Activated CD4-positive, alpha-beta T cell treated with anti-CD3 and anti-CD28 coated beads, Interleukin-2, Interleukin-4, amounts not matched to agents 100 ng/mL and 50 ng/mL, durations not matched to agents 16 hours and 8 hours (primary cell): ENCODE results near the gene RPTOR.

ENCODE experiments used
- DNase-seq: peaks from one replicate; pipeline ENCODE4 v3.0.0-alpha.2; 2020; ENCODE audit warnings: low spot score

The RPTOR gene

GRCh38 chr17:80999536-81000333, 455.1 kb downstream of the RPTOR start:
- DNase-seq, result no peak

GRCh38 chr17:81000334-81000630, 455.6 kb downstream of the RPTOR start:
- no peak for DNase-seq

GRCh38 chr17:81000631-81001357, 456.2 kb downstream of the RPTOR start:
- DNase-seq, result no peak

- no peak for DNase-seq
These were observed 457.4 kb downstream of the RPTOR start for GRCh38 chr17:81002013-81002384.

GRCh38 chr17:81002409-81003361, 458.0 kb downstream of the RPTOR start:
- DNase-seq, result no peak

GRCh38 chr17:81003711-81004475, 459.3 kb downstream of the RPTOR start:
- no peak for DNase-seq

GRCh38 chr17:81006891-81007290, 462.3 kb downstream of the RPTOR start:
- DNase-seq, result no peak

- DNase-seq, result no peak
These were observed 463.5 kb downstream of the RPTOR start for GRCh38 chr17:81008140-81008539.

- DNase-seq, result no peak
These were observed 464.5 kb downstream of the RPTOR start for GRCh38 chr17:81009136-81009535.

GRCh38 chr17:81010935-81011334, 466.3 kb downstream of the RPTOR start:
- no peak for DNase-seq

GRCh38 chr17:81011951-81012350, 467.3 kb downstream of the RPTOR start:
- no peak for DNase-seq

- no peak for DNase-seq
These were observed 468.2 kb downstream of the RPTOR start for GRCh38 chr17:81012574-81013447.

- no peak for DNase-seq
These were observed 469.0 kb downstream of the RPTOR start for GRCh38 chr17:81013642-81014041.

- DNase-seq, result no peak
These were observed 470.5 kb downstream of the RPTOR start for GRCh38 chr17:81015136-81015535.
